K562 (cell line): Measurements from ENCODE around the gene LYRM1. TPM values are rescaled to one million over a fixed set of nuclear protein-coding genes. Genes with fewer than 3 reads are reported as not detected.

Experiments
- ARID1B ChIP-seq: fragments of 450-650 bp; IDR thresholded peaks from 2 replicates; pipeline ENCODE4 v1.6.1; 2016; ENCODE audit warnings: antibody characterized with exemption, mild to moderate bottlenecking, inconsistent platforms
- CBX3 ChIP-seq, 2 experiments: IDR thresholded peaks; 1 replicate in 1 of 2; 2 replicates in 1 of 2; pipeline ENCODE4 v1.6.1; 2012; ENCODE audit warnings: inconsistent platforms in 2 of 2, low read length in 2 of 2, borderline replicate concordance in 1 of 2, control low read depth in 1 of 2
- DPF2 ChIP-seq: fragments of 450-650 bp; IDR thresholded peaks from 2 replicates; pipeline ENCODE4 v1.6.1; 2016
- EP300 ChIP-seq: IDR thresholded peaks from 2 replicates; pipeline ENCODE4 v1.6.1; 2012; ENCODE audit warnings: low read length, improper control_type of control experiment
- FOXK2 ChIP-seq, 2 experiments: fragments of 450-650 bp; IDR thresholded peaks in 1 of 2; conservative IDR thresholded peaks in 1 of 2; 2 replicates each; pipeline ENCODE4 v1.6.1; 2016; ENCODE audit warnings: low read depth in 2 of 2, mild to moderate bottlenecking in 1 of 2
- HDAC1 ChIP-seq, 2 experiments: fragments of 450-650 bp; IDR thresholded peaks; 2 replicates each; pipeline ENCODE4 v1.6.1; 2016 to 2017; ENCODE audit warnings: inconsistent platforms in 1 of 2, mild to moderate bottlenecking in 1 of 2, moderate library complexity in 1 of 2
- HOMEZ ChIP-seq: fragments of 250-450 bp; sonication (Bioruptor Pico); IDR thresholded peaks from 2 replicates; pipeline ENCODE4 v1.4.0; 2020; ENCODE audit warnings: mild to moderate bottlenecking, moderate library complexity
- JUNB ChIP-seq: fragments of 450-650 bp; formaldehyde crosslinking; conservative IDR thresholded peaks from 2 replicates; pipeline ENCODE4 v1.4.0; 2020; ENCODE audit warnings: mild to moderate bottlenecking
- PURB ChIP-seq: sonication (generic); formaldehyde crosslinking; IDR thresholded peaks from 2 replicates; pipeline ENCODE4 v1.9.0; 2021; ENCODE audit warnings: low read depth, mild to moderate bottlenecking, missing genetic modification reagents
- SAFB2 ChIP-seq: fragments of 200-400 bp; formaldehyde crosslinking; IDR thresholded peaks from 2 replicates; pipeline ENCODE4 v1.6.1; 2018; ENCODE audit warnings: borderline replicate concordance, low read length, low read depth, moderate library complexity; ENCODE audit not compliant: severe bottlenecking
- SLC30A9 ChIP-seq: fragments of 250-450 bp; sonication (Bioruptor Pico); IDR thresholded peaks from 2 replicates; pipeline ENCODE4 v1.8.0; 2022; ENCODE audit warnings: mild to moderate bottlenecking, moderate library complexity
- STAT5B ChIP-seq: fragments of 250-450 bp; sonication (Bioruptor Pico); IDR thresholded peaks from 2 replicates; pipeline ENCODE4 v1.8.0; 2021; ENCODE audit warnings: mild to moderate bottlenecking, inconsistent platforms
- XRCC4 ChIP-seq: IDR thresholded peaks from one replicate; pipeline ENCODE4 v1.6.1; 2011; ENCODE audit not compliant: insufficient read depth, insufficient read length; ENCODE audit errors: extremely low read depth
- XRCC5 ChIP-seq: fragments of 200-400 bp; formaldehyde crosslinking; IDR thresholded peaks from 2 replicates; pipeline ENCODE4 v1.6.1; 2017; ENCODE audit warnings: low read depth, mild to moderate bottlenecking, low read length
- ZBTB40 ChIP-seq, 2 experiments: fragments of 450-650 bp in 1 of 2; sonication (generic) in 1 of 2; formaldehyde crosslinking in 1 of 2; IDR thresholded peaks; 2 replicates each; pipeline versions ENCODE4 v1.7.1 to v1.9.0; 2016 to 2022; ENCODE audit warnings: inconsistent platforms in 1 of 2, mild to moderate bottlenecking in 1 of 2, missing genetic modification reagents in 1 of 2
- ZBTB8A ChIP-seq: fragments of 450-650 bp; IDR thresholded peaks from 2 replicates; pipeline ENCODE4 v1.6.1; 2018; ENCODE audit warnings: mild to moderate bottlenecking, moderate library complexity; ENCODE audit not compliant: partially characterized antibody
- ZC3H11A ChIP-seq: IDR thresholded peaks from 2 replicates; pipeline ENCODE4 v1.6.1; 2012; ENCODE audit warnings: low read depth, low read length, improper control_type of control experiment
- ZNF668 ChIP-seq: fragments of 250-450 bp; sonication (Bioruptor Pico); IDR thresholded peaks from 2 replicates; pipeline ENCODE4 v1.8.0; 2022; ENCODE audit warnings: mild to moderate bottlenecking, inconsistent platforms
- polyA plus RNA-seq, 8 experiments: library from polyadenylated mRNA; depleted of rRNA in 4 of 8; stranded (reverse) in 5 of 8; unstranded in 3 of 8; fragments of >200 nt; fragmentation: Nextera tagmentation in 2 of 8; fragmentation: Illumina TruSeq in 1 of 8; extraction: Ambion mirVana in 2 of 8; extraction: Trizol in 1 of 8; gene quantifications; 2 replicates each; pipeline versions ENCODE4 v1.2.1 to v1.2.3, GENCODE V29; 2011 to 2014; ENCODE audit warnings: inconsistent platforms in 1 of 8, missing spikeins in 1 of 8
- total RNA-seq, 7 experiments: library from RNA; depleted of rRNA in 6 of 7; stranded (reverse); fragments of >200 nt in 6 of 7; fragmentation: Illumina TruSeq in 2 of 7; extraction: Trizol in 2 of 7; gene quantifications; 2 replicates each; pipeline versions ENCODE4 v1.2.1 to v1.2.3, GENCODE V29; 2011 to 2021; ENCODE audit warnings: low replicate concordance in 1 of 7

LYRM1 gene
- total and polyA plus RNA-seq, 9 of the 15 experiments (the other 6 are each of a cell fraction or from before 2014, with no cell fraction given), result 17.5 to 44.1 (median 32.7) TPM

GRCh38 chr16:20944861-20945574 is 44.4 kb downstream of the LYRM1 start (continued):
- 0 out of 4 replicates have a peak, but pooled peaks of 1 of the 2 experiments have one; percentile 40 for TF ChIP-seq FOXK2 (conservative IDR thresholded peaks at IDR 0.05 in 1 of 2, IDR thresholded peaks at IDR 0.05 in 1 of 2; ENCODE audit: low read depth in 2 of 2)
- peak; percentile 97 for TF ChIP-seq STAT5B (CRISPR knock-in tag)
- no peak for TF ChIP-seq XRCC4
- peak; percentile 100 for TF ChIP-seq HOMEZ (CRISPR knock-in tag)
- TF ChIP-seq EP300, result no peak; the same call in none of the 2 replicates
- no peak for TF ChIP-seq XRCC5
- no peak for TF ChIP-seq ZC3H11A
- TF ChIP-seq ZBTB8A, result no peak
- TF ChIP-seq JUNB (CRISPR knock-in tag), result peak; percentile 95
- no peak for TF ChIP-seq ARID1B
- TF ChIP-seq SLC30A9 (CRISPR knock-in tag), result peak; percentile 95
- TF ChIP-seq PURB (CRISPR knock-in tag), result no peak
- TF ChIP-seq ZNF668 (CRISPR knock-in tag), result peak; percentile 99
- TF ChIP-seq HDAC1 (IDR thresholded peaks at IDR 0.05), result peak in 1 of 2 experiments; percentile 26; a peak in 1 of 4 replicates
- peak; percentile 51 for TF ChIP-seq DPF2
- peak in 1 of 2 experiments; percentile 82; a peak in 1 of 3 replicates for TF ChIP-seq CBX3 (IDR thresholded peaks at IDR 0.05; ENCODE audit: borderline replicate concordance in 1 of 2, low read length in 2 of 2)
- no peak for TF ChIP-seq SAFB2
- no peak for TF ChIP-seq ZBTB40 (IDR thresholded peaks at IDR 0.05)
- TF ChIP-seq ZBTB40 (CRISPR knock-in tag; IDR thresholded peaks at IDR 0.05), result no peak
